ENCODE data around the gene FBXW11. TPM values are rescaled to one million over a fixed set of nuclear protein-coding genes. Genes with fewer than 3 reads are reported as not detected.

Gene FBXW11
- total and polyA plus RNA-seq, 3 donors from 2014 or later, result 46.3 to 61.8 (median 60.6) TPM

DNA sequence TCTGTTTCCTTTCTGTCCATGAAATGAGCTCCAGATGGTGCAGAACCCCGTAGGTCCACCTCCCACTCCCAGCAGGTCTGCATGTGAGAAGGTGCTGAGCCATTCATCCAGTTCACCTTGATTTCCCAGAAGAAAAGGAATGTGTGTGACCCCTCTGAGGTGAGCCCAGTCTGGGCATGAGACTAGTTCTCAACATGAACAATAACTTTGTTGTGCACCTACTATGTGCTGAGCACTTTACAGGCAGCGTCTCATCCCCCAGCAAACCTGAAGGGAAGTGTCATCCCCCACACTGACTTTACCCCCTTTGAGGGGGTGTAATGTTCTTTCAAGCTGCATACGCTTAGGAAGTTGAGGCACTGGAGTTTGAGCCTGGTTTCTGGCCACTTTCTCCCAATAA lies 159.4 kb downstream of the FBXW11 start:
- no peak for TF ChIP-seq POLR2A (IDR thresholded peaks at IDR 0.05)
- TF ChIP-seq, protein P1, sequence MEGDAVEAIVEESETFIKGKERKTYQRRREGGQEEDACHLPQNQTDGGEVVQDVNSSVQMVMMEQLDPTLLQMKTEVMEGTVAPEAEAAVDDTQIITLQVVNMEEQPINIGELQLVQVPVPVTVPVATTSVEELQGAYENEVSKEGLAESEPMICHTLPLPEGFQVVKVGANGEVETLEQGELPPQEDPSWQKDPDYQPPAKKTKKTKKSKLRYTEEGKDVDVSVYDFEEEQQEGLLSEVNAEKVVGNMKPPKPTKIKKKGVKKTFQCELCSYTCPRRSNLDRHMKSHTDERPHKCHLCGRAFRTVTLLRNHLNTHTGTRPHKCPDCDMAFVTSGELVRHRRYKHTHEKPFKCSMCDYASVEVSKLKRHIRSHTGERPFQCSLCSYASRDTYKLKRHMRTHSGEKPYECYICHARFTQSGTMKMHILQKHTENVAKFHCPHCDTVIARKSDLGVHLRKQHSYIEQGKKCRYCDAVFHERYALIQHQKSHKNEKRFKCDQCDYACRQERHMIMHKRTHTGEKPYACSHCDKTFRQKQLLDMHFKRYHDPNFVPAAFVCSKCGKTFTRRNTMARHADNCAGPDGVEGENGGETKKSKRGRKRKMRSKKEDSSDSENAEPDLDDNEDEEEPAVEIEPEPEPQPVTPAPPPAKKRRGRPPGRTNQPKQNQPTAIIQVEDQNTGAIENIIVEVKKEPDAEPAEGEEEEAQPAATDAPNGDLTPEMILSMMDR (IDR thresholded peaks at IDR 0.05), result no peak
- DNase-seq, result no peak
- H3K36me3 ChIP-seq (ENCODE audit: low read depth, missing control alignments), result no peaks in the 10 kb centered on the region
- H3K4me3 ChIP-seq, result no peak overlapping the region
- H3K27me3 ChIP-seq, result no peaks in the 10 kb centered on the region
- no peaks in the 10 kb centered on the region for H3K4me1 ChIP-seq
- H3K9me3 ChIP-seq, result no peaks in the 10 kb centered on the region
- no peak overlapping the region for H3K27ac ChIP-seq
- WGBS, 2 donors, result 94 to 100% methylated on average over 3 of the region's 3 CpGs
- intact Hi-C loops (cut with DNase I; ENCODE audit: low total_unique reads), result no loop called here

DNA sequence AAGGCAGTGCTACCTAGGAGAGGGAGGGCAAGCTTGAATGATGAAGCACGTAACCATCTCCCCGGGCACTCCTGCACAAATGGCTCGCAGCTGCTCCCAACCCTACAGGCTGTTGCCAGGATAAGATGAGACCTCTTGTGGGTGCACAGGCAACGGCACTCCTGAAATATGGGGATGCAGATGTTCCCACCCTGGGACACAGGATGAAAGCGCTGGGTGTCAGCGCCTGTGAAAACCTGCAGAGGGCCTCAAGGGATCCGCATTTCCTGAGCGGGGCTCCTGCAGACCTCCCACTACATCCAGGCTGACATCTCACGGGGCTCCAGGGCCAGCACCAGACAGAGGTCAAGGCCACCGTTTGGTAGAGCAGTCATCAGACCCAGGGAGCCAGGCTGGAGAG lies 160.1 kb downstream of the FBXW11 start:
- 87 to 95% methylated on average over 3 to 10 of the region's 10 CpGs for WGBS, 2 donors
- TF ChIP-seq, protein P1 (IDR thresholded peaks at IDR 0.05), result no peak
- TF ChIP-seq POLR2A (IDR thresholded peaks at IDR 0.05), result no peak
- Histone ChIP-seq H3K9me3 (no peaks in the 10 kb centered on the region), H3K27me3 (no peaks in the 10 kb centered on the region), H3K4me1 (no peaks in the 10 kb centered on the region), H3K4me3 (no peak overlapping the region), H3K27ac (no peak overlapping the region), H3K36me3 (ENCODE audit: low read depth, missing control alignments) (no peaks in the 10 kb centered on the region)
- intact Hi-C loops (cut with DNase I; ENCODE audit: low total_unique reads), result no loop called here
- DNase-seq, result no peak

DNA sequence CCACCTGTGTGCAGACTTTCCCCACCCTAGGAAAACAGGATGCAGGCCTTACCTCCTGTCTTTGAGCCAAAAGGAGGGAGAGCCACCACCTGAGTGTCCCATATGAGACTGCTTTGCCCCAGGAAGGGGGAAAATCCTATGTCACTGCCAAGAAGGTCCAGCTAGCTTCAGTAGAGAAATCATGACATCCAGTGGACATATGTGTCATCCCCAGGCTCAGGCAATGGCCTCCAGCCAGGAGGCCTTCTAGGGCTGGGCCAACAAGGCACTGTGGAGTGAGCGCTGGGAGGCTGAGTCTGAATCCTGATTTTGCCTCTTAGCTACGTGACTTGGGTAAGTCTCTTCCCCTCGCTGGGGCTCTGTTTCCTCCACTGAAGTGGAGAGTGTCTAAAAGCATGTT lies 160.6 kb downstream of the FBXW11 start:
- Histone ChIP-seq H3K4me3 (no peak overlapping the region), H3K36me3 (ENCODE audit: low read depth, missing control alignments) (no peaks in the 10 kb centered on the region), H3K9me3 (no peaks in the 10 kb centered on the region), H3K4me1 (no peaks in the 10 kb centered on the region), H3K27ac (no peak overlapping the region), H3K27me3 (no peaks in the 10 kb centered on the region)
- WGBS, 2 donors, result 90 to 97% methylated on average over 2 to 3 of the region's 3 CpGs
- DNase-seq, result no peak
- TF ChIP-seq POLR2A (IDR thresholded peaks at IDR 0.05), result no peak
- TF ChIP-seq, protein P1 (IDR thresholded peaks at IDR 0.05), result no peak
- intact Hi-C loops (cut with DNase I; ENCODE audit: low total_unique reads), result no loop called here

DNA sequence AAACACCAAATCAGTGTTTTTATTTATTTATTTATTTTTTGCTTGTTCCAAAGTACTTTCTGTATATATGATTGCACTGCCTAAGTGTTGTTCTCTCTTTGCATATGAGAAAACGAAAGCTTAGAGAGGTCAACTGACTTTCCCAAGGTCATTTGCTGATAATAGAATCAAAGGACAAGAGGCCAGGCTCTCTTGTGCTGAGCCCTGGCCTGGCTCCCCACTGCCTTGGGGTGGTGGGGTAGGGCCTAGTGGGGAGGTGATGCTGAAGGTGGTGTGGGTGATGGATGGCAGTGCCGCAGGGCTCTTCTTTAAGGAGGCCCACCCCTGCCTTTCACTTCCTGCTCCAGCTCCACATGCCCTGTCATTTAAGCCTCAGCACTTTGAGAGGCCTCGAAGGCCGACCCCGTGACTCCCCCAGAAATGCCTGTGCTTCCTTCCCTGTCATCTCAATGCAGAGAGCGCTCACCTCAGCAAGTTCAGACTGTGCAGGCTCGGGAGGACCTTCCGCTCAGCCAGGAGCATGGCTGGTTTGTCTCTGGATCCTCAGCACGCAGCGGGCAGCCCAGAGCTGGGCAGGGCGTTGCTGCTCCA lies 161.3 kb downstream of the FBXW11 start:
- Histone ChIP-seq H3K9me3 (no peaks in the 10 kb centered on the region), H3K27ac (no peak overlapping the region), H3K4me1 (no peaks in the 10 kb centered on the region), H3K27me3 (no peaks in the 10 kb centered on the region), H3K4me3 (no peak overlapping the region), H3K36me3 (ENCODE audit: low read depth, missing control alignments) (no peaks in the 10 kb centered on the region)
- DNase-seq, result no peak
- TF ChIP-seq, protein P1 (IDR thresholded peaks at IDR 0.05), result no peak
- no peak for TF ChIP-seq POLR2A (IDR thresholded peaks at IDR 0.05)
- WGBS, 2 donors, result 78 to 80% methylated on average over 5 to 11 of the region's 11 CpGs
- intact Hi-C loops (cut with DNase I; ENCODE audit: low total_unique reads), result no loop called here

DNA sequence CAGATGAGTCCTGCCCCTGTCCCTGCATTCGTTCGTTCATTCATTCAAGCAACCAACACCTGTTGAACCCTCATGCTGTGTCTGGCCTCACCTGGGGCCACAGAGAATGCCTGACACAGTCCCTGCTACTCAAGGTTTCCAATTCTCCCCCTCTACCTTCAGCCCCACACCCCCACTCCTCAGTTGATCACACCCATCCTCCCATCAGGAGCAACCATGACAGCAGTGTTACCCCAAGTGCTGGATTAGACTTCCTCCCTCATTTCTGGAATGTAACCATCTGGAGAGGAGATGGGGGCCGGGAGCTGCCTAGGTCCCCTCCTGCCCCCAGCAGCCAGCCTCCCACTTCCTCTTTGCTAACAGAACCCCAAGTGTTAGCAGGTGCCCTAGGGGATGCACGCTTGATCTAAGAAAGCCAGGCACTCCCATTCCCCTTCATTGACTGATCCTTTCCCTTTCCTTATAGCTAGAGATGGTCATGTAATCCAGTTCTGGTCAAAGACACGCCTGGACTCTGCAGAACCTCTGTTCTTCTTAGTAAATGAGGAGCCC lies 163.6 kb downstream of the FBXW11 start:
- Histone ChIP-seq H3K27me3 (no peaks in the 10 kb centered on the region), H3K36me3 (ENCODE audit: low read depth, missing control alignments) (no peaks in the 10 kb centered on the region), H3K9me3 (no peaks in the 10 kb centered on the region), H3K27ac (no peak overlapping the region), H3K4me1 (no peaks in the 10 kb centered on the region), H3K4me3 (no peak overlapping the region)
- intact Hi-C loops (cut with DNase I; ENCODE audit: low total_unique reads), result no loop called here
- no peak for DNase-seq
- WGBS, 2 donors, result 86% methylated on average over 5 of the region's 5 CpGs
- TF ChIP-seq, protein P1 (IDR thresholded peaks at IDR 0.05), result no peak
- TF ChIP-seq POLR2A (IDR thresholded peaks at IDR 0.05), result no peak
